Globus pallidus (tissue), 1 donor: ENCODE results near the gene PRMT7.
A peak's percentile ranks its signal among the peaks of the same experiment; 100 is the strongest.

Source experiments
- DNase-seq: peaks from one replicate; pipeline ENCODE4 v3.0.0-alpha.2; 2015; ENCODE audit warnings: low spot score

Gene PRMT7

GRCh38 chr16:68348639-68349445 lies 38.0 kb downstream of the PRMT7 start:
- no peak for DNase-seq

- no peak for DNase-seq
Observed at GRCh38 chr16:68349838-68350410, 39.1 kb downstream of the PRMT7 start.

- no peak for DNase-seq
Observed at GRCh38 chr16:68350813-68351350, 40.1 kb downstream of the PRMT7 start.

- DNase-seq, result no peak
Observed at GRCh38 chr16:68351463-68351862, 40.6 kb downstream of the PRMT7 start.

- no peak for DNase-seq
Observed at GRCh38 chr16:68351991-68352431, 41.2 kb downstream of the PRMT7 start.

GRCh38 chr16:68353366-68353765 lies 42.5 kb downstream of the PRMT7 start:
- no peak for DNase-seq

GRCh38 chr16:68354816-68355215 lies 44.0 kb downstream of the PRMT7 start:
- DNase-seq, result no peak

- DNase-seq, result no peak
Observed at GRCh38 chr16:68355447-68356248, 44.8 kb downstream of the PRMT7 start.

GRCh38 chr16:68356249-68356918 lies 45.6 kb downstream of the PRMT7 start:
- DNase-seq, result peak; percentile 22

- DNase-seq, result no peak
Observed at GRCh38 chr16:68356919-68357286, 46.1 kb downstream of the PRMT7 start.

GRCh38 chr16:68357521-68357922 lies 46.7 kb downstream of the PRMT7 start:
- no peak for DNase-seq

- no peak for DNase-seq
Observed at GRCh38 chr16:68357923-68358322, 47.1 kb downstream of the PRMT7 start.

GRCh38 chr16:68358951-68359350 lies 48.1 kb downstream of the PRMT7 start:
- no peak for DNase-seq

GRCh38 chr16:68359398-68360191 lies 48.8 kb downstream of the PRMT7 start:
- no peak for DNase-seq

- no peak for DNase-seq
Observed at GRCh38 chr16:68360547-68360946, 49.7 kb downstream of the PRMT7 start.

- DNase-seq, result peak; percentile 20
Observed at GRCh38 chr16:68360956-68361355, 50.1 kb downstream of the PRMT7 start.

GRCh38 chr16:68361485-68361884 lies 50.7 kb downstream of the PRMT7 start:
- no peak for DNase-seq

GRCh38 chr16:68362262-68362913 lies 51.6 kb downstream of the PRMT7 start:
- DNase-seq, result no peak

- DNase-seq, result no peak
Observed at GRCh38 chr16:68362947-68363657, 52.3 kb downstream of the PRMT7 start.
